Stimulated activated naive B cell treated with anti-CD40 and anti-IgM and Interleukin-4, amounts not matched to agents 10 μg/mL and 1 μg/mL and 100 μg/mL, for 72 hours (primary cell): ENCODE results near the gene HEXIM2.
"Not testable (repeated sequence)": the region's sequence is repeated elsewhere in the genome, so short reads cannot be mapped to it uniquely, and the experiment has no call there.

Source experiments
- ATAC-seq, 2 donors: fragments of 150-1000 bp; cut with Tn5 transposase; replicated peaks; 2 replicates each; pipeline ENCODE4 v1.10.0; 2021; ENCODE audit warnings: moderate library complexity in 1 of 2
- DNase-seq: peaks from one replicate; pipeline ENCODE4 v3.0.0; 2021
- H3K27ac Mint-ChIP-seq: one replicate; pipeline ENCODE4 v1.8.0; 2022; ENCODE audit warnings: mild to moderate bottlenecking, mixed read lengths
- H3K27me3 Mint-ChIP-seq, 2 donors: one replicate each; pipeline ENCODE4 v1.8.0; 2022; ENCODE audit warnings: mixed read lengths in 2 of 2
- H3K36me3 Mint-ChIP-seq, 2 donors: one replicate each; pipeline ENCODE4 v1.8.0; 2022; ENCODE audit warnings: mixed read lengths in 2 of 2, mild to moderate bottlenecking in 1 of 2
- H3K4me1 Mint-ChIP-seq, 2 donors: one replicate each; pipeline ENCODE4 v1.8.0; 2022; ENCODE audit warnings: mixed read lengths in 2 of 2, mild to moderate bottlenecking in 1 of 2
- H3K4me3 Mint-ChIP-seq, 2 donors: one replicate each; pipeline ENCODE4 v1.8.0; 2022; ENCODE audit warnings: mild to moderate bottlenecking in 2 of 2, mixed read lengths in 2 of 2, moderate library complexity in 1 of 2
- H3K9me3 Mint-ChIP-seq, 2 donors: one replicate each; pipeline ENCODE4 v1.8.0; 2022; ENCODE audit warnings: mixed read lengths in 2 of 2, mild to moderate bottlenecking in 1 of 2

The HEXIM2 gene

GRCh38 chr17:45121055-45121454 is 40.6 kb upstream of the HEXIM2 start:
- DNase-seq (no peak), ATAC-seq (no peak)
- H3K27me3 Mint-ChIP-seq: peaks cover 9 to 30% of the 10 kb centered on the region in 2 donors
- H3K9me3 Mint-ChIP-seq: no peaks in the 10 kb centered on the region
- H3K4me1 Mint-ChIP-seq: no peaks in the 10 kb centered on the region
- H3K36me3 Mint-ChIP-seq: no peaks in the 10 kb centered on the region
- H3K4me3 Mint-ChIP-seq: no peak overlapping the region
- H3K27ac Mint-ChIP-seq: no peak overlapping the region

- Mint-ChIP-seq H3K36me3 (no peaks in the 10 kb centered on the region), H3K4me3 (no peak overlapping the region), H3K27ac (no peak overlapping the region), H3K4me1 (no peaks in the 10 kb centered on the region), H3K27me3 (peaks cover 9 to 25% of the 10 kb centered on the region in 2 donors), H3K9me3 (no peaks in the 10 kb centered on the region)
- ATAC-seq: no peak
- no peak for DNase-seq
Measured at GRCh38 chr17:45123076-45123770, 38.5 kb upstream of the HEXIM2 start.

- Mint-ChIP-seq H3K4me3 (no peak overlapping the region), H3K27ac (no peak overlapping the region), H3K9me3 (no peaks in the 10 kb centered on the region), H3K36me3 (no peaks in the 10 kb centered on the region), H3K27me3 (peaks cover 9 to 22% of the 10 kb centered on the region in 2 donors), H3K4me1 (no peaks in the 10 kb centered on the region)
- DNase-seq (no peak), ATAC-seq (peak; percentile 41 to 61)
Measured at GRCh38 chr17:45123930-45124796, 37.5 kb upstream of the HEXIM2 start.

- not testable (repeated sequence) for H3K4me1 Mint-ChIP-seq, H3K9me3 Mint-ChIP-seq, H3K4me3 Mint-ChIP-seq, ATAC-seq, H3K27ac Mint-ChIP-seq, H3K36me3 Mint-ChIP-seq, DNase-seq
- peaks cover 9 to 18% of the 10 kb centered on the region in 2 donors for H3K27me3 Mint-ChIP-seq
Measured at GRCh38 chr17:45124797-45125122, 36.9 kb upstream of the HEXIM2 start.

- DNase-seq (no peak), ATAC-seq (no peak)
- H3K27me3 Mint-ChIP-seq: peaks cover 9 to 16% of the 10 kb centered on the region in 2 donors
- H3K36me3 Mint-ChIP-seq: no peaks in the 10 kb centered on the region
- H3K4me1 Mint-ChIP-seq: no peaks in the 10 kb centered on the region
- H3K4me3 Mint-ChIP-seq: no peak overlapping the region
- H3K9me3 Mint-ChIP-seq: no peaks in the 10 kb centered on the region
- H3K27ac Mint-ChIP-seq: no peak overlapping the region
Measured at GRCh38 chr17:45125509-45125908, 36.2 kb upstream of the HEXIM2 start.

- H3K36me3 Mint-ChIP-seq: no peaks in the 10 kb centered on the region
- no peak for ATAC-seq
- no peak overlapping the region for H3K4me3 Mint-ChIP-seq
- H3K9me3 Mint-ChIP-seq: no peaks in the 10 kb centered on the region
- H3K27me3 Mint-ChIP-seq: peaks cover 10 to 17% of the 10 kb centered on the region in 2 donors
- no peak overlapping the region for H3K27ac Mint-ChIP-seq
- no peaks in the 10 kb centered on the region for H3K4me1 Mint-ChIP-seq
- no peak for DNase-seq
Measured at GRCh38 chr17:45127207-45127547, 34.5 kb upstream of the HEXIM2 start.

- H3K27ac Mint-ChIP-seq: no peak overlapping the region
- ATAC-seq (no peak), DNase-seq (no peak)
- peaks cover 0 to 3% of the 10 kb centered on the region in 2 donors for H3K4me1 Mint-ChIP-seq
- no peaks in the 10 kb centered on the region for H3K9me3 Mint-ChIP-seq
- H3K36me3 Mint-ChIP-seq: no peaks in the 10 kb centered on the region
- H3K4me3 Mint-ChIP-seq: no peak overlapping the region
- peaks cover 10 to 17% of the 10 kb centered on the region in 2 donors for H3K27me3 Mint-ChIP-seq
Measured at GRCh38 chr17:45127548-45128300, 34.0 kb upstream of the HEXIM2 start.

- DNase-seq (no peak), ATAC-seq (no peak)
- no peak overlapping the region for H3K27ac Mint-ChIP-seq
- H3K9me3 Mint-ChIP-seq: no peaks in the 10 kb centered on the region
- no peaks in the 10 kb centered on the region for H3K36me3 Mint-ChIP-seq
- H3K27me3 Mint-ChIP-seq: peaks cover 10 to 17% of the 10 kb centered on the region in 2 donors
- peaks cover 0 to 9% of the 10 kb centered on the region in 2 donors for H3K4me1 Mint-ChIP-seq
- H3K4me3 Mint-ChIP-seq: no peak overlapping the region
Measured at GRCh38 chr17:45128331-45128730, 33.3 kb upstream of the HEXIM2 start.

GRCh38 chr17:45128989-45129388 is 32.7 kb upstream of the HEXIM2 start:
- H3K4me3 Mint-ChIP-seq: no peak overlapping the region
- H3K9me3 Mint-ChIP-seq: no peaks in the 10 kb centered on the region

GRCh38 chr17:45129426-45129939 is 32.2 kb upstream of the HEXIM2 start:
- Mint-ChIP-seq H3K4me1 (peaks cover 2 to 13% of the 10 kb centered on the region in 2 donors), H3K27me3 (peaks cover 10 to 17% of the 10 kb centered on the region in 2 donors), H3K36me3 (no peaks in the 10 kb centered on the region), H3K9me3 (no peaks in the 10 kb centered on the region), H3K27ac (no peak overlapping the region), H3K4me3 (no peak overlapping the region)
- DNase-seq (no peak), ATAC-seq (no peak)

More at GRCh38 chr17:45128989-45129388, 32.7 kb upstream of the HEXIM2 start:
- Mint-ChIP-seq H3K27me3 (peaks cover 10 to 17% of the 10 kb centered on the region in 2 donors), H3K36me3 (no peaks in the 10 kb centered on the region), H3K4me1 (peaks cover 2 to 13% of the 10 kb centered on the region in 2 donors), H3K27ac (no peak overlapping the region)
- ATAC-seq: no peak
- no peak for DNase-seq

- H3K36me3 Mint-ChIP-seq: no peaks in the 10 kb centered on the region
- no peaks in the 10 kb centered on the region for H3K9me3 Mint-ChIP-seq
- peaks cover 10 to 17% of the 10 kb centered on the region in 2 donors for H3K27me3 Mint-ChIP-seq
- peaks cover 2 to 16% of the 10 kb centered on the region in 2 donors for H3K4me1 Mint-ChIP-seq
- DNase-seq (no peak), ATAC-seq (no peak)
- H3K27ac Mint-ChIP-seq: no peak overlapping the region
- H3K4me3 Mint-ChIP-seq: no peak overlapping the region
Measured at GRCh38 chr17:45129940-45130680, 31.6 kb upstream of the HEXIM2 start.

- Mint-ChIP-seq H3K9me3 (no peaks in the 10 kb centered on the region), H3K36me3 (no peaks in the 10 kb centered on the region), H3K27me3 (peaks cover 10 to 17% of the 10 kb centered on the region in 2 donors), H3K27ac (no peak overlapping the region), H3K4me3 (no peak overlapping the region), H3K4me1 (peaks cover 3 to 23% of the 10 kb centered on the region in 2 donors)
- DNase-seq: no peak
- ATAC-seq: no peak
Measured at GRCh38 chr17:45130681-45131615, 30.7 kb upstream of the HEXIM2 start.
